GM13977 (cell line): Measurements from ENCODE around the gene TMEM91.

ENCODE experiments used
- DNase-seq: peaks from one replicate; pipeline ENCODE4 v3.0.0; 2012; ENCODE audit warnings: low spot score
- CTCF ChIP-seq: IDR thresholded peaks from 2 replicates; pipeline ENCODE4 v1.5.1; 2012; ENCODE audit warnings: mild to moderate bottlenecking, control low read depth; ENCODE audit not compliant: insufficient read depth; ENCODE audit errors: extremely low read depth, missing control alignments
- in situ Hi-C: fragments of 300-500 bp; cut with MboI; formaldehyde crosslinking; loops from one replicate; pipeline ENCODE4 v1.12.0; 2022; ENCODE audit warnings: low sequenced_read_pairs, low pct_unique_long_range_greater_than_20kb, mixed read lengths, inconsistent platforms; ENCODE audit not compliant: unreplicated experiment

Gene TMEM91

GRCh38 chr19:41352609-41353465 lies 23.5 kb upstream of the TMEM91 start:
- peak; percentile 66 for TF ChIP-seq CTCF
- DNase-seq: peak; percentile 88
- in situ Hi-C loops: no loop called here

GRCh38 chr19:41353466-41354342 lies 22.6 kb upstream of the TMEM91 start, which contains the start of gene TGFB1:
Gene TGFB1 (minus strand): TSS chr19:41353922. CDS start chr19:41353044, 878 bp downstream.
- in situ Hi-C loops: no loop called here
- peak; percentile 94 for TF ChIP-seq CTCF
- DNase-seq: peak; percentile 98

- in situ Hi-C loops: no loop called here
- no peak for TF ChIP-seq CTCF
- DNase-seq: no peak
Measured at GRCh38 chr19:41354343-41354953, 21.9 kb upstream of the TMEM91 start.

- in situ Hi-C loops: no loop called here
- no peak for DNase-seq
- no peak for TF ChIP-seq CTCF
Measured at GRCh38 chr19:41355035-41355434, 21.3 kb upstream of the TMEM91 start.

GRCh38 chr19:41355802-41356201 lies 20.5 kb upstream of the TMEM91 start:
- in situ Hi-C loops: no loop called here
- TF ChIP-seq CTCF: no peak
- no peak for DNase-seq
